GM21515 (cell line): ENCODE results near the gene SAMD1.
A peak's percentile ranks its signal among the peaks of the same experiment; 100 is the strongest.

Source experiments
- ATAC-seq: cut with Tn5 transposase; IDR thresholded peaks from one replicate; pipeline ENCODE4 v1.9.1; 2021; ENCODE audit not compliant: unreplicated experiment

The SAMD1 gene

DNA sequence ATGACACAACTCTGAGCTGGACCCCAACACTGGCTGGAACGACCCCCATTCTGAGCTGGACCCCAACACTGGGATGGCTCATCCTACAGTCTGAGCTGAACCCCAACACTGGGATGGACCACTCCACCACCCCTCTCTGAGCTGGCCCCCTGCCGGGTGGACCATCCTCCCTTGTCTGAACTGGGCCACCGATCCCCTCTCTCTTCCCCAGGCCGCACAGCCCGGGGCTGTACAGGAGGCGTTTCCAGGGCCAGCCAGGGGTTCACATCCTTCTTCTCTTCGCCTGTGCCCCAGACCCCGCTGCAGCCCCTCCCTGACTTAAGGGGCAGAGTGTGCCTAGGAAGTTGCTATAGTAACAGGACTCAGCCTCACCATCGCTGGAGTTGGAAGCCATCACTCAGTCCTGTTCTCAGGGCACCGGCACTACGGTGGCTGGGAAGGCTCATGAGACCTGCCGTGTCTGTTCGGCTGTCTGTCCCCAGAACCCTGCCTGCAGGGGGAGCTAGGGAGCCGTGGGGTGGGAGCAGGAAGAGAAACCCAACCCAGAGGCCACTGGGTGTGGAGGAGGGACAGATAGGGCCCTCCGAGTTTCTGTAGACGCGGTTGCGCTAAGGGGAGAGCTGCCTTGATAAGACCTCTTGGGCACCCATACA, 23.3 kb upstream of the SAMD1 start:
- no peak for ATAC-seq

DNA sequence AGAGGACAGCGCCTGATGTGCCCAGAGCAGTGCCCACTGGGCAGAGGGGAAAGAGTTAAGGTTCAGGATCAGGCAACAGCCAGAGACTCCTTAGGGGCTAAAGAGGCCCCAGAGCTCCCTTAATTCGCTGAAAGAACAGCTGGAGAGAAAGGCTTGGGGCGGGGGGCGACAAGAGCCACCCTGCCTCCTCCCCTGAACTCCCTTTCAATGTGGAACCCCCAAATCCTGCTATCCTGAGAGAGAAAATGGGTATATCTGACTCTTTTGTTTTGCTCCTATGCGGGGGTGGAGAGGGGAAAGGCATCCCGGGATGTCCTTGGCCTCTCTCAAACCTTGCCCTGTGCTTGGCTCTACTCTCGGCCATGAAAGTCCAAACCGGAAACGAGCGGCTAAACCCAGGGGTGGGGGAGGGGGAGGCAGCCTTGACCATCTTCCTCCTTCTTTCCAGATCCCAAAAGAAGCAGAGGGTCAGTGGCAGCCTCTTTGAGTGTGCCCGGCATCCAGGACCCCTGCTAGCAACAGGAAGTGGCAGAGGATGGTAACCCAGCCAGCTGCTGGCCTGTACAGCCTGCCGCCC, 22.3 kb upstream of the SAMD1 start:
- no peak for ATAC-seq

DNA sequence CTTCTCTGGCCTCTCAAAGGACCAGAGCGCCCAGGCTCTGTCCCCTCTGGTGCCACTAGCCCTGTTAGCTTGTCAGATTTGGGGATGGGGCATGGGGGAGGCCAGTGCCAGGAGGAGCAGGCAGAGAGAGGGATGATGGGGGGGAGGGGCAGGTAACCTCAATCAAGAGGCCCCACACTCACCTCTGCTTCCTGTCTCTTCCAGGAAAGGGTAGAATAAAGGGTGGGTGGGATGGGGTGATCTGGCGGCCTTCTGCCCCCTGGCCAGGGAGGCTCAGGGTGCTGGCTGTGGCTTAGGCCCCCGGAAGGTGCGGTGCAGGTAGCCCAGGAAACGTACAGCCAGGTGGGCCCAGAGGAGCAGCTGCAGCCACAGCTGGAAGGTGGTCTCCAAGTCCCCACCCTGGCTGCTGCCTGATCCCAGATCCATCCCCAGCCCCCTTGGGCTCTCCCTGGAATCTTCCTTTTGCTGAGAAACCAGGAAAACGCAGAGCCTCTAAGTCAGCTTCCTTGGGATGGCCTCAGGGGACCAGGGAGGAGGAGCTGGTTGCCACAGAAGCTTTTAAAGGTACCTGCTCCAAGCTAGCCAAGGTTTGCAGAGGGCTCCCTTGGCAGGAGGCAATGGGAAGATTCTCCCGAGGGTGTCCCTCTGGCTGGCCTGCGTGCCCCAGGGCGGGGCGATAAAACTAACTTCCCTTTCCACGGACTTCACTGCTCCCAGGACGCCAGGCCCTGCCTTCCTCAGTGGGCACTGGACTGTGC, 21.7 kb upstream of the SAMD1 start:
- no peak for ATAC-seq

DNA sequence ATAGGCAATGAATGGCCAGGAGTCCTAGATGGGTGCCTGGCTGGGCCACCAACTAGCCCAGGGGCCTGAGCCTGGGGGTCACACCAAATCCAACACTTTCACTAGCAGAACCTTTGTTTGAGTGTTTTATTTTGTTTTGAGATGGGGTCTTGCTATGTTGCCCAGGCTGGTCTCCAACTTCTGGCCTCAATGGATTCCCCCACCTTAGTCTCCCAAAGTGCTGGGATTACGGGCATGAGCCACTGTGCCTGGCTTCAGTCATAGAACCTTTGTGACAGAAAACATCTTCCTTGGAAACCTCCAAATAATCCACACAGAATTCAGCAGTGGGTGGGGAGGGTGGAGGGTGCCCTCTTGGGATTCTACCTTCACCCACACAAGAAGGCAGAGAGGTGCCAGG, 20.9 kb upstream of the SAMD1 start:
- ATAC-seq, result no peak

DNA sequence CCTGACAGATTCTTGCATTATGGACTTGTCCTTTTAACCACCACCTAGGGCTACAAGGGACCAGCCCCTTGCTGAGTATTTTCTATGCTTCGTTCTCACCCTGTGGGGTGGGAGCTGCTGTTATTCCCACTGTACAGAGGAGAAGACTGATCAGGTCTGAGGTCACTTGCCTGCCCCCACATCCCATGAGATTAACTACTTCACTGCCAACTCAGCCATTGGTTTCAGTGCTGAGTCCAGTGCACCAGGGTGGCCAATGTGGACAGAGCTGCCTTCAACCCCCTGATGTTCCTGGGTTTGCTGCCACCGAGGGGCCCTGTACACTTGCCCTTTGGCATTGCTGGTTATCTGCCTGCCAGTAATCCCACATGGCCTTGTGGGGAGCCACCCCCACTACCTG, 20.1 kb upstream of the SAMD1 start:
- ATAC-seq, result no peak

DNA sequence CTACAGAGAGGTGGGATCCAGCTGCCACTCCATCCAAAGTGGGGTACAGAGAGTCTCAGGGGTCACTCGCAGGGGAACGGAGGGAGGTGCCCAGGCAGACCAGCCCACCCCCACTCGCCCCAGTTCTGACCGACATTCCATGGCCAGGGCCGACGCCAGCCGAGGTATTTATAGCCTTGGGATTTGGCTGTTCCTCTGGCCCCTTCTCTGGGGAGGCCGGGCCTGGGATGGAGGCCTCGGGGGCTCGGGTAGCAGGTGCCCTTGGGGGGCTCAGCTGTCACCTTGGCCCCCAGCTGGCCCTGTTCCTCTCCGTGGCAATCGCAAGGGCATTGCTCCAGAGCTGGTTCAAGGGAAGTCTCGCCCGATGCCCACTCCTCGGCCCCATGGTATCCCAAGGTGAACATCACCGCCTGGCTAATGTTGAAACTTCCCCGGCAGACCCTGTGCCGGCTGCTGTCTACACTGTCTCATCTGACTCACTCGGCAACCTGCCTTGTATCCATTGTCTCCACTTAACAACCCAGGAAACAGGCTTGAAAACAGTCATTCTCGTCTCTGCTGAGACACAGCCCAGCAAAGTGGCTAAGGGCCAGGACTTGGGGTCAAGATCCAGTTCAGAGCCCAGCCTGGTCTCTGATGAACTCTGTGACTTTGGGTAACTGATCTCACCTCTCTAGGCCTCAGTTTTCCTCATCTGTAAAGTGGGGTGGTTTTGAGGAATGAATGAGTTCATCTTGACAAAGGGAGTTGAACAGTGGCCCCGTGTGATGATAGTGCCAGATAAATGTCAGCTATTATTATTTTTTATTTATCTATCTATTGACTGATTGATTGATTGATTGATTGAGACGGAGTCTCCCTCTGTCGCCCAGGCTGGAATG, 17.3 kb upstream of the SAMD1 start:
- no peak for ATAC-seq

DNA sequence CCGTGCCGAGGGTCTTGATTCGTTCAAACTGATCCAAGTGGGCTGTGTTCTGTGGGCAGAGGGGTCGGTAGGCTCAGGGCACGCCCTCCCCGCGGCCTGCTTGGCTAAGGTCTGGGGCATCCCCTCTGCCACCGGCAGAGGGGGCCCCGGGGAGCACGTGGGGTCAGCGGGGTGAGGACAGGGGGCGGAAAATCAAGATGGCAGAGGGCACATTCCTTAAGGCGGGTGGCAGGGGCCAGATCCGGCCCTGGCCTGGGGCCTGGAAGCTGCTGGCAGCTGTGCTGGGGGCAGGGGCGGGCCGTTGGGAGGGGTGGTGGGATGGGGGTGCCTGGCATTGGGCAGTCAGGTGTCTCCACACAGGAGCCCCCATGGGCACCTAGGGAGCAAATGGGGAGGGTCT, 16.3 kb upstream of the SAMD1 start:
- no peak for ATAC-seq

DNA sequence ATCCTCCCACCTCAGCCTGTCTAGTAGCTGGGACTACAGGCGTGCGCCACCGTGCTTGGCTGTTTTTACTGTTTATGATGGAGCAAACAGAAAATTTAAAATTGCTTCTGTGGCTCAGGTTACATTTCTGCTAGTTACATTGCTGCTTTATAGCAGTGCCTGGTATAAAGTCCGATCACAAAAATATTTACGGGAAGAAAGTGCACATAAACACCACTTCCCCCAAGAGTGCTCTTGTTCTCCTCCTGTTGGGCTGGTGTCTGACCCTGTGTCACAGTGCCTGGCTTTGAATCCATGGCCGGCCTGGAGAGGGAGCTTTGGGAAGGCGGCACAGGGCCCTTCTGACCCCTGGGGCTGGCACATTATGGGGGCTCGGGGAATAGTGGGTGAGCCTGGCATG, 15.1 kb upstream of the SAMD1 start:
- no peak for ATAC-seq

DNA sequence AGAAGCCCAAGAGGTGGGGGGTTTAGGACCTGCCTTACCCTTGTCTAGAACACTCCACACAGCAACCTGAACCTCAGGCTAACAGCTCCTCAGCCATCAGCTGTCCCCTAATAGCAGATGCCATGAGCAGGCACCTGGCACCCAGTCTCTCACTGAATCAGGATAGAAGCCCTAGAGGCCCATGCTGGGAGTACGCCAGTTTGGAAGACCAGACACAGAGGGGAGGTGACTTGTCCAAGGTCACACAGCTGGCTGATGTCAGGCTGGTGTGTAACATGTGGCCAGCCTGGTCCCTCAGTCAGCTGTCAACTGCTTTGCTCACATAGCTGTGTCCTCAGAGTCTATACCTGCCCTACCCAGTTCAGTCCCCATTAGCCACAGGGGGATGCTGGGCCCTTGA, 12.8 kb upstream of the SAMD1 start:
- no peak for ATAC-seq

DNA sequence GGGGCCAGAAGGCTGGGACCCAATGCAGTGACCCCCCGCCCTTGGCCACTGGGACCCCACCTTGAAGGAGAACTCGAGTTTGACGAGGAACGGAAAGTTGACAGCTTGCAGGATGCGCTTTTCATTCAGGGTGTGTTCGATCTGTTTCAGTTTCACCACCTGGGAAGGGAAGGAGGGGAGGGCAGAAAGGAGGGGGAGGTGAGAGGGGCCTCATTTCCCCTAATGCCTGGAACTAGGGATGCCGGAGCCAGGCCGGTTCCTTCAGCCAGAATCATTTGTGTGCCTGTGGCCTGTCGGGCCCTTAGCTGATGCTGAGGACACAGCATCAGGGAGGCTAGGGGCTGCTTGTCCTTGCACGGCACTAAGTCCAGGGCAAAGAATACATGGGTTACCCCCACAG, 12.2 kb upstream of the SAMD1 start:
- no peak for ATAC-seq

DNA sequence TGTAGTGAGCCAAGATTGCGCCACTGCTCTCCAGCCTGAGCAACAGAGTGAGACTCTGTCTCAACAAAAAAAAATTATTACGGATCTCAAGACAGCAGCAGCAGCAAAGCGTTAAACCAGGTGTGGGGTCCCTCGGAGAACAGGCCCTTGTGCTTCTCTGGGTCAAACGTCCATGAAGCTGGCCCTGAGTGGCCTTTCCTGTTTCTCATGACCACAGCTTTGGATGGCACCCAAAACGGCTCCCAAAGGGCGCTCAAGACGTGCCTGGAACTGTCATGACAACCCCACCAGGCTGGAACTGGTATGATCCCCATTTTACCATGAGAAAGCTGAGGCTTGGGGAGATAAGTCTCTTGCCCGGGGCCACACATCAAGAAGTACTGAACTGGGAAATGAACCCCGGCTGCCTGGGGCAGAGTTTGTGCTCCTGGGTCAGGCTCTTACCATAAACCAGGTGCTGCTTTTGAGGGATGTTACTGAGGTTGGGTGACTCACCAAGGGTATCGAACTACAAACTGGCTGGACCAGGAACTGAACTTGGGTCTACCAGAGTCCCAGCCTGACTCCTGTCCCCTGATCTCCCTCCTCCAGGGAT, 11.6 kb upstream of the SAMD1 start:
- no peak for ATAC-seq

DNA sequence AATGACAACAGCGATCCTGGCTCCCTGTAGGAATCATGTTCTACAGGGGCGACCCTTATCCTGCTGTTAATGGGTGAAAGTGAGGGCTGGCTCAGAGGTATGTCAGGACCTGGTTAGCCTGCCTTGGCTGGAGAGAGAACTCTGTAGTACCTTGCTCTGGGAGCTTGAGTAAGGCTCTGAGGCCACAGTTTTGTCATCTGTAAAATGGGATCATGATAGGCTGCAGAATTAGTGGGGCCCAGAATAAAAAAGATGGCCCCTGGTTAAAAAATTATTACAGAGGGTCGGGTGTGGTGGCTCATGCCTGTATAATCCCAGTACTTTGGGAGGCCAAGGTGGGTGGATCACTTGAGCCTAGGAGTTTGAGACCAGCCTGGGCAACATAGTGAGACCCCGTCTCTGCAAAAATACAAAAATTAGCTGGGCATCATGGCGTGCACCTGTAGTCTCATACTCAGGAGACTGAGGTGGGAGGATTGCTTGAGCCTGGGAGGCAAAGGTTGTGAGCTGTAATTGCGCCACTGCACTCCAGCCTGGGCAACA, 10.5 kb upstream of the SAMD1 start:
- ATAC-seq, result no peak

DNA sequence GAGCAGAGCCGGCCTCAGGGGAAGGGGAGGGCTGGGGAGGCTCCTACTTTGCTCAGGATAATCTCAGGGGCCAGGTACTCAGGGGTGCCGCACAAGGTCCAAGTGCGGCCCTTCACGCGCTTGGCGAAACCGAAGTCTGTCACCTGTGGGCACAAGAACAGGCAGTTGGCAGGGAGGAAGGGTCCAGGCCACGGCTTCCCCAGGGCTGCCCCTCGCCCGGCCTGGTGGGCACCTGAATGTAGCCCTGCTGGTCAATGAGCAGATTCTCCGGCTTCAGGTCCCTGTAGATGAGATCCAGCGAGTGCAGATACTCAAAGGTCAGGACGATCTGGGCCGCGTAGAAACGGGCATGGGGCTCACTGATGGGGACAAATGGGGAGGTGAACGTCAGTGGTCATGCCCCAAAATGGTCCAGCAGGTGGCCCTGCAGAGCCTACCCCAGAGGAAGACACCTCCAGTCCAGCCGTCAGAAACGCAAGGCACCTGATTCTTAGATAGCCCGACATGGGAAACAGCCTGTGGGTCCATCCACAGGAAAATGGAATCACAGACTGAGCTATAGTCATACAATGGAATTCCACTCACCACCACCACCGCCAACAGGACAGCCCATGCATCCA, 7.1 kb upstream of the SAMD1 start:
- no peak for ATAC-seq

DNA sequence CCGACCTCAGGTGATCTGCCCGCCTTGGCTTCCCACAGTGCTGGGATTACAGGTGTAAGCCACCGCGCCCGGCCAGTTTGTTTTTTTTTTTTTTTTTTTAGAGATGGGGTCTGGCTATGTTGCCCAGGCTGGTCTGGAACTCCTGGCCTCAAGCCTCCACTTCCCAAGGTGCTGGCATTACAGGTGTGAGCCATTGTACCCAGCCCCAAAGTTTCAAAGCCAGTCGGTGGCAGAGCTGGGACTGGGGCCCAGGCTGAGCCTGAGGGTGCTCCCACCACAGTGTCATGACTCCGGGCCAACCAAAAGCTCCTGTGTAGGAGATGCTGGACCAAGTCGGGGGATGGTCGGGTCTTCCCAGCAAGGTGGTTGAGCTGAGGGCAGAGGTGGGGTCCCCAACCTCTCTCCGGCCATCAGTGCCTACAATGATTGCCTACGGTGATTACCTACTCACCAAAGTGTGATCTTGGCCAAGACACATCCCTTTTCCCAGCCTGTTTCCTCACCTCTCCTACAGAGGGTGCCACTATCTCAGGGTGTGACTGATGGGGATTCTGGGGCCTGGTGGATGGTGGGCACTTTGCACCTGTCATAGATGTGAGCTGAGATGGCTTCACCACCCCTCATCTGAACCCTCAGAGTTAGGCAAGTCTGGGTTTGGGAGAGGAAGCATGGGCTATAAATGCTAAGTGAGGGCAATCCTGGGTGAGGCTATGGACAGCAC, 5.9 kb upstream of the SAMD1 start:
- ATAC-seq, result no peak

DNA sequence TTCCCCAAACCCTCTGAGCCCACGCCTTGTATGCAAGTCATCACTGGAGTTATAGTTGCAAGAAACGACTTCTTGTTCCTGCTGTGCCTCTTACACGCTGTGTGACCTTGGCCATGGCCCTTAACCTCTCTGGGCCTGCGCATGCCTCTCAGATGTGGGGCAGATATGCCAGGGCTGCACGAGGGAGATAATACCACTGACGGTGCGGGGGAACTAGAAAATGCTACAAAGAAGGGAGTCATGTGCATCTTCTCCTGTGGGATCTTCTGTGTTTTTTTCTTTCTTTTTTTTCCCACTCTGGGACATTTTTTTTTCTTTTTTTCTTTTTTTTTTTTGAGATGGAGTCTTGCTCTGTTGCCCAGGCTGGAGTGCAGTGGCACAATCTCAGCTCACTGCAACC, 4.3 kb upstream of the SAMD1 start:
- ATAC-seq, result no peak

DNA sequence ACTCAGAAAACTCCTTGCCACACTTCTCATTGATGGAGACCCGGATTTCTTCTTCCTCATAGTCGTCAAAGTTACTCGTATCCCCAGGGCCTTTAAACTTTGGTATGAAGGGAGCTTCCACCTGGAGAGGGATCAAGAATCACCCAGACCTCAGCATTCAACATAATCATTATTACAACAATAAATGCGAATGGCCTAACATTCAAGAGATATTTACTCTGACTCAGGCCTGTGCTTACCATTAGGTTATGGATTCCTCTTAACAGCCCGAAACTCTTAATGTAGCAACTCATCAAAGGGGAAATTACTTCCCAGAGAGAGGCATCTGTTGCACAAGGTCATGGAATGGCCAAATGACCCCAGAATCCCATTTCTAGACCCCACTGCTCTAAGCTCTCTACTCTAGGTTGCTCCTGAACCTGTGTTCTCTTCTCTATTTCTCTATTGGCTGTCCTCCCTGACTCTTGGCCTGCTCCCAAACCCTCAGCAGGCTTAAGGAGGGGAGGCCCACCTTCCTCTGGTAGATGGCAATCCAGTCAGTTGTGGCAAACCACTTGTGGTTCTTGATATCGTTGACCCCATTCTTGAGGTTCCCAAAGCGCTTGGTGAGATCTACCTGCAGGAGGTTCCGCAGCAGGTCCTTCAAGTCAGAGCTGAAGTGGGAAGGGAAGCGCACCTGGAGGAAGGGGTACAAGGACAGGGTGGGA, 2.7 kb upstream of the SAMD1 start:
- ATAC-seq, result no peak

DNA sequence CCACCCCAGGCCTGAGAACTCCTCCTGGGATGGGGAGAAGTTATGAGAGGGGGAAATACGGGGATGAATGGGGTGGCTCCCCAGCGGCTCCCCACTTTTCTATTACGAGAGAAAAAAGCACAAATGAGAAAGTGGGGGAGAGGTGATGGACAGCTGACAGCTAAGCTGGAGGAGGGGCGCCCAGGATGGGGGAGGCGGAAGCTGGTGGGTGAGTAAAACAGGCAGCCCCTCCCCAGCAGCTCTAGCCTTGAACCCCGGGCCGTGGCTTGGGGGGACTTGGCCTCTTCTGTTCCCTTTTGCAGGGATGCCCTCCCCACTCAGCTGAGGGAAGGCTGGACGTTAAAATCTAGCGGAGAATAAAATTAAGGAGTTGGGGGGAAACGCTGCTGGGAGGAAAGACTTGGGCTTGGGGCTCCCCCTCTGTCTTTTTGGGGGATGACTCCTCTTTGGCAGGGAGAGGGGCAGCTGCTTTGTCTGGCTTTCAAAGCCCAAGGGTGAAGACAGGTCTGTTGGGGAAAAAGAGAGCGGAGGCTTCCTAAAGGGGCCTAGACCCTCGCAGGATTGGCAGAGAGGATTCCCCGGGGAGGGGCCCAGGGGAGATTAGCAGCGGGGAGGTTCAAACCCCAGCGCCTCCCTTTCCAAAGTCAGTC, 1.4 kb upstream of the SAMD1 start:
- peak; percentile 4 for ATAC-seq

DNA sequence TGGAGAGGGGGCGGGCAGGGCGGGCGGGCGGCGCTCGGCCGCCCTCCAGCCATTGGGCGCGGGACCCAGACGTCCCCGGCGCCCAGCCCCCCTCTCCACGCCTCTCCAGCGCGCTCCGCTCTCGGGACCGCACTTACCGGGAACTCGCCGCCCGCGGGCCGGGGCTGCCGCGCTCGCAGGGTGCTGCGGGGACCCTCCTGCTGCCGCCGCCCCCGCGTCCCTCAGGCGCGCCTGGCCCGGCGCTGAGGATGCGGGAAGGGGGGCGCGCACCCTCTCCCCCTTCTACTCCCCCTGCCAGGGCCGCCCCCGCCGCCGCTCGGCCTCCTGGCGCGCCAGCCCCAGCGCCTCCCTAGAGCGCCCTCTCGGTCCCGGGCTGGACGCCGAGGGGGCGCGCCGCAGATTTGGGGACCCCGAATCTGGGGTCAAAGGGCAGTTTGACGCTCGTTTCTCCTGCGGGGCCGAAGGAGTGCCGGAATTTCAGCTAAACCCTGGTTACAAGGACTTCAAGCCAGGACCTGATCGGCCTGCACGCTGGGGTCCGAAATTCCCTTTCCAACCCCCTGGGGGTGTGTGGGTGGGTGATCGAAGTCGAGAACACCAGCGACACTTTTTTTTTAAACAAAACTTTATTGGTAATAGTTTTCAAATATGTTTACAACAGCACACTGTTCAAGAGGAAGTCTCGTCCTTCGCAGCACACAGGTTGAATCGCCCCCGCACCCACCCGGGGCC, 696 bp upstream of the SAMD1 start:
- peak; percentile 41 for ATAC-seq
